ENCODE measurements around the gene ADCY5. TPM values are rescaled to one million over a fixed set of nuclear protein-coding genes. Genes with fewer than 3 reads are reported as not detected.

Gene ADCY5
- total and polyA plus RNA-seq, 4 donors, result 0.74 to 6.6 (median 2.9) TPM

- Histone ChIP-seq H3K4me1 (ENCODE audit: control insufficient read depth in 4 of 4, insufficient read depth in 4 of 4, low read length in 3 of 4) (no peaks in the 10 kb centered on the region), H3K4me3 (ENCODE audit: low read depth in 1 of 3, low read length in 3 of 3) (no peak overlapping the region), H3K27ac (ENCODE audit: low read depth in 1 of 2, low read length in 2 of 2) (no peak overlapping the region), H3K36me3 (ENCODE audit: control insufficient read depth in 4 of 4, insufficient read depth in 3 of 4, low read depth in 1 of 4, low read length in 3 of 4) (peaks cover 0 to 5% (median 3%) of the 10 kb centered on the region in 4 donors), H3K27me3 (ENCODE audit: control insufficient read depth in 4 of 4, insufficient read depth in 4 of 4, low read length in 3 of 4) (no peaks in the 10 kb centered on the region), H3K9ac (ENCODE audit: low read depth in 1 of 2, low read length in 2 of 2) (no peak overlapping the region), H3K9me3 (ENCODE audit: control insufficient read depth in 4 of 4, low read length in 3 of 4) (no peaks in the 10 kb centered on the region)
- WGBS, result 99% methylated on average over 2 of the region's 2 CpGs
- TF ChIP-seq ATF3 (IDR thresholded peaks at IDR 0.05) (no peak), FOXA2 (IDR thresholded peaks at IDR 0.05) (no peak), HNF4A (conservative IDR thresholded peaks at IDR 0.05) (no peak), ZBTB33 (IDR thresholded peaks at IDR 0.05) (no peak), TAF1 (conservative IDR thresholded peaks at IDR 0.05) (no peak), JUND (IDR thresholded peaks at IDR 0.05) (no peak)
- no peak for DNase-seq (ENCODE audit: low spot score)
These were observed 176.3 kb downstream of the ADCY5 start for GRCh38 chr3:123272547-123272946.

GRCh38 chr3:123271466-123272159, 177.3 kb downstream of the ADCY5 start:
- Histone ChIP-seq H3K36me3 (ENCODE audit: control insufficient read depth in 4 of 4, insufficient read depth in 3 of 4, low read depth in 1 of 4, low read length in 3 of 4) (peaks cover 0 to 5% (median 3%) of the 10 kb centered on the region in 4 donors), H3K9ac (ENCODE audit: low read depth in 1 of 2, low read length in 2 of 2) (no peak overlapping the region), H3K27ac (ENCODE audit: low read depth in 1 of 2, low read length in 2 of 2) (no peak overlapping the region), H3K4me3 (ENCODE audit: low read depth in 1 of 3, low read length in 3 of 3) (no peak overlapping the region), H3K9me3 (ENCODE audit: control insufficient read depth in 4 of 4, low read length in 3 of 4) (no peaks in the 10 kb centered on the region), H3K4me1 (ENCODE audit: control insufficient read depth in 4 of 4, insufficient read depth in 4 of 4, low read length in 3 of 4) (no peaks in the 10 kb centered on the region), H3K27me3 (ENCODE audit: control insufficient read depth in 4 of 4, insufficient read depth in 4 of 4, low read length in 3 of 4) (no peaks in the 10 kb centered on the region)
- TF ChIP-seq YY1 (IDR thresholded peaks at IDR 0.05) (no peak), FOXA2 (IDR thresholded peaks at IDR 0.05) (no peak), GABPA (IDR thresholded peaks at IDR 0.05 in 1 of 2, conservative IDR thresholded peaks at IDR 0.05 in 1 of 2) (no peak), MAX (IDR thresholded peaks at IDR 0.05) (no peak)
- no peak for DNase-seq (ENCODE audit: low spot score)
- 63% methylated on average over 5 of the region's 5 CpGs for WGBS

GRCh38 chr3:123270818-123271217, 178.1 kb downstream of the ADCY5 start:
- no peak overlapping the region for H3K4me3 ChIP-seq (ENCODE audit: low read depth in 1 of 3, low read length in 3 of 3)
- peaks cover 0 to 5% (median 3%) of the 10 kb centered on the region in 4 donors for H3K36me3 ChIP-seq (ENCODE audit: control insufficient read depth in 4 of 4, insufficient read depth in 3 of 4, low read depth in 1 of 4, low read length in 3 of 4)
- H3K27ac ChIP-seq (ENCODE audit: low read depth in 1 of 2, low read length in 2 of 2), result no peak overlapping the region
- no peak overlapping the region for H3K9ac ChIP-seq (ENCODE audit: low read depth in 1 of 2, low read length in 2 of 2)
- TF ChIP-seq TAF1 (conservative IDR thresholded peaks at IDR 0.05) (no peak), MAX (IDR thresholded peaks at IDR 0.05) (no peak), JUND (IDR thresholded peaks at IDR 0.05) (no peak), REST (IDR thresholded peaks at IDR 0.05) (no peak), HNF4G (IDR thresholded peaks at IDR 0.05) (no peak), SP1 (IDR thresholded peaks at IDR 0.05) (no peak), NR2F2 (IDR thresholded peaks at IDR 0.05) (no peak), YY1 (IDR thresholded peaks at IDR 0.05) (no peak), RAD21 (IDR thresholded peaks at IDR 0.05) (no peak), ATF3 (IDR thresholded peaks at IDR 0.05) (no peak), ZBTB33 (IDR thresholded peaks at IDR 0.05) (no peak), HNF4A (conservative IDR thresholded peaks at IDR 0.05) (no peak)
- H3K9me3 ChIP-seq (ENCODE audit: control insufficient read depth in 4 of 4, low read length in 3 of 4), result no peaks in the 10 kb centered on the region
- H3K27me3 ChIP-seq (ENCODE audit: control insufficient read depth in 4 of 4, insufficient read depth in 4 of 4, low read length in 3 of 4), result no peaks in the 10 kb centered on the region
- 86% methylated on average over 2 of the region's 2 CpGs for WGBS
- H3K4me1 ChIP-seq (ENCODE audit: control insufficient read depth in 4 of 4, insufficient read depth in 4 of 4, low read length in 3 of 4), result no peaks in the 10 kb centered on the region
- DNase-seq (ENCODE audit: low spot score), result no peak

Measured in liver (tissue), 9 donors.